ENCODE measurements around the gene CDIPT.
A peak's percentile ranks its signal among the peaks of the same experiment; 100 is the strongest.
"Not testable (repeated sequence)": the region's sequence is repeated elsewhere in the genome, so short reads cannot be mapped to it uniquely, and the experiment has no call there.

The CDIPT gene

DNA sequence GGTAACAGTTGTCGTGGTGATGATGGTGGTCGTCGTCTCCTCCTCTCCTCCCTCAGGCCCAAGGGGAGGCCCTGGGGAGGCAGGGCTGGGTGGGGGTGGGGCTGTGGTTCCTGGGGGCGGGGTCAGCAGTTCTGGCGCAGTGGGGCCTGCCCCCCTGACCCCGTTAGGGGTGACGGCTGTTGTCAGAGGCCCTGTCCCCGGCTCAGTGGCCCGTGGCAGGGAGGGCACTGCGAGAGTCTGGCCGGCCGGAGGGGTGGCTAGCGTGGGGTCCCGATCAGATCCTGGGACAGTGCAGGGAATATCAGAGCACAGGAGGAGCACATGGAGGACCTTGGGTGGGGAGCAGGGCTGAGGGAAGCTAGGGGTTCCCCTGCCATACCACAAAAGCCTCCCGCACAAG is 33.8 kb upstream of the CDIPT start:
- no peak for DNase-seq (ENCODE audit: low spot score)

GRCh38 chr16:29894352-29894751 is 31.3 kb upstream of the CDIPT start:
- DNase-seq (ENCODE audit: low spot score), result no peak

DNA sequence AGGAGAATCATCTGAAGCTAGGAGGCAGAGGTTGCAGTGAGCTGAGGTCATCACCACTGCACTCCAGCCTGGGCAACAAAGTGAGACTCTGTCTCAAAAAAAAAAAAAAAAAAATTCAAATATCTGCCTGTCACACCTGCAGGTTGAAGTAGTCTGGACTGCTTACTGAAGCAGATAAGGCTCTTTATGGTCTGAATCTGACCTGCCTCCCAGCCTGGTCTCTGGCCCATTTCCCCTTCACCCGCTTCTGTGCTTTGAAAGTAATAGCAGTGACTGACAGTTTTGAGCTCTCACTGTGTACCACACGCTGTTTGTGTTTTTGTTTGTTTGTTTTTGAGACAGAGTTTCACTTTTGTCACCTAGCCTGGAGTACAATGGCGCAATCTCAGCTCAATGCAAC is 30.5 kb upstream of the CDIPT start:
- DNase-seq (ENCODE audit: low spot score), result no peak

- DNase-seq (ENCODE audit: low spot score), result no peak
These were observed 29.4 kb upstream of the CDIPT start for GRCh38 chr16:29892458-29892813.

- no peak for DNase-seq (ENCODE audit: low spot score)
These were observed 28.8 kb upstream of the CDIPT start for GRCh38 chr16:29891525-29892457.

GRCh38 chr16:29889372-29889771 is 26.3 kb upstream of the CDIPT start:
- DNase-seq (ENCODE audit: low spot score), result not testable (repeated sequence)

DNA sequence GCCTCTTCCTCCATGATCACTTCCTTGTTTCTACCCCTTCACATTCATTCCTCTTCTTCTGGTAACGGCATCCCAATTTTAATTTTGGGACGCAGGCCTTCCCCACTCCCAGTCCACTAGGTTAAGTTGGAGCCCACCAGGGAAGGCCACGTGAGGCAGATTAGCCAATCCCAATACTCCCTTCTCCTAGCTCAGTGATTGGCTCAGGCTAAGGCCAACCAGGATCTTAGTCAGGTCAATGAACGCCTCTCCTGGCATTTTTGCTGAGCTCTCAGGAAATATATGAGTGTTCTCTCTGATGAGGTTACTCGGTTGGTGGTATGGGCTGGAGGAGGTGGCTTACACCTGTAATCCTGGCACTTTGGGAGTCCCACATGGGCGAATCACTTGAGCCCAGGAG is 21.0 kb upstream of the CDIPT start:
- DNase-seq (ENCODE audit: low spot score), result no peak

DNA sequence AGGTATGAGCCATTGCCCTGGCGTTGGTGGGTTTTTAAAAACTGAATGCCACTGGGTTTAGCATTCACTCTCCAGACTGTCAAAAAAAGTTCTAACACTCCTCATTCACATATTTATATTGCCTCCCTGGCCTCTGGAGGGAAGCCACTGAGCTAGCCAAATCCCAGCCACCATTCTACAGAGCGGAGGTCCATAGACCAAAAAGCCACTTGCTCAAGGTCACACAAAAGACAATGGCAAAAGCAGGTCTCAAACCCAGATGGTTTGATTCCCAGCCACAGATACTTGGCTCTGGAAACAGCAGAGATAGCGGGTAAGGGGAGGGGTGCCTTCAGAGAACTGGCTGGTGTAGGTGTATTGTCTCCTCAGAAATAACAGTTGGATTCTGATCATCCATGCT is 18.0 kb upstream of the CDIPT start:
- no peak for DNase-seq (ENCODE audit: low spot score)

GRCh38 chr16:29878172-29878571 is 15.1 kb upstream of the CDIPT start:
- no peak for DNase-seq (ENCODE audit: low spot score)

DNA sequence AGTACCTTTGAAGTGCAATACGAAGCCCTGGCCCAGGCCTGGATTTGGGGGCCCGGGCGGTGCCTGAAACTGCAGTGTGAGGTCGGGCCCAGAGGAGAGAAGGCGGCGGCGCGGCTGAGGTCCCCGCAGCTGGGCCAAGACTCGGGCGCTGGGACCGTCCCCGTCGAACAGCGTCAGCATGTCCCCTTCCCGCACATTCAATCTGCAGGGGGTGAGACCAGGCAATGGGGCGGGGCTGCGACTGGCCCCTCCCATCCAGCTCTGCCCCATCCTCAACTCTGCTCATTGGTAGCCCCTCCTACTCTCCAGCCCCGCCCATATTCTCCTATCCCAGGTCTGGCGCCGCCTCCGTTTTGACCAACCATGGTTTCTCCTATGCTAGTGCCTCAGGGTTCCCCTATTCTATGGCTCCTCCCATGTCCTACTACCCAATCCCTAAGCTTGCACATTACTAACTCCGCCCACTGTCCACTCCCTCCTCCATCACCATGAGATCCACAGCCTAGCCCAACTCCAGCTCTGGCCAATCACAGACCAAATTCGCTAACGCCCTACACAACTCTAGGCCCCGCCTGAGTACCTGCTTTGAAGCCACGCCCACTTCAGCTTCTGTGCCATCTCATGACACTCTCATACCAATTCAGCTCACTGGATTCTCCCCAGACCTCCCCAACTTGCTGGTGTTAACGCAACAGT is 14.4 kb upstream of the CDIPT start:
- peak; percentile 93 for DNase-seq (ENCODE audit: low spot score)

- peak; percentile 64 for DNase-seq (ENCODE audit: low spot score)
These were observed 13.7 kb upstream of the CDIPT start for GRCh38 chr16:29876594-29877249.

GRCh38 chr16:29876217-29876593 is 13.2 kb upstream of the CDIPT start:
- DNase-seq (ENCODE audit: low spot score), result no peak

DNA sequence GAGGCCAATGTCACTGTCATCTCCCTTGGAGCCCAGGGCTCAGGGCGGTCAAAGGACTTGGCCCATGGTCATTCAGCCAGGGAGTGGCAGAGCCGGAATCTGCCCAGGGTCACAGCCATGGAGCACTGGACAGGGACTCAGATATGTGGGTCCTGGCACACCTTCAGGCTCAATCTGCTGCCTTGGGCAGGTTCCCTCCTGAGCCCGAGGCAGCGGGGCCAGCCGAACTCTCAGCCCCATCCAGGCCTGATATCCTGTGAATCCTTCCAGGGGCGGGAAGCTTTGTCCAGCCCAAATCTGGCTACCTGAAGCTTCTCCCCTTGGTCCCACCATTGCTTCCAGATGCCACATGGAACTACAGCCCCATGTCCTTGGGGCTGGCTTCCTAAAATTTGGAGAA is 12.2 kb upstream of the CDIPT start:
- no peak for DNase-seq (ENCODE audit: low spot score)

DNA sequence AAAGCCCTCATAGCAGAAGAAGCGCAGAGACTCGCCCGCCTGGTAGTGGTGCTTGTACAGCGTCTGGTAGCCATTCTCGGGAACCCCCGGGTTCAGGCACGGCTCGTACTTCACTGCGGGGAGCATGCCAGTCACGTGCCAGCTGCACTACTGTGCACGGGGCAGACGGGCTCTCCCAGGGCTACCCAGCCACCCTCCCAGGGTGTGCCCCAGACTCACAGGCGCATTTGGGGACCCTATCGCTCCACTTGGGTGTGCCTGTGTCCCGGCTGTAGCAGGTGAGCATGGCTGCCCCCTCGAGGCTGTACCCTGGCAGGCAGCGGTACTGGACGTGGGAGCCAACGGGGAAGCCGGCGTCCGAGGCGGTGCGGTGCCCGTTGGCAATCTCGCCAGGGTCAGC is 10.3 kb upstream of the CDIPT start:
- DNase-seq (ENCODE audit: low spot score), result no peak

- DNase-seq (ENCODE audit: low spot score), result no peak
These were observed 9.0 kb upstream of the CDIPT start for GRCh38 chr16:29871822-29872546.

DNA sequence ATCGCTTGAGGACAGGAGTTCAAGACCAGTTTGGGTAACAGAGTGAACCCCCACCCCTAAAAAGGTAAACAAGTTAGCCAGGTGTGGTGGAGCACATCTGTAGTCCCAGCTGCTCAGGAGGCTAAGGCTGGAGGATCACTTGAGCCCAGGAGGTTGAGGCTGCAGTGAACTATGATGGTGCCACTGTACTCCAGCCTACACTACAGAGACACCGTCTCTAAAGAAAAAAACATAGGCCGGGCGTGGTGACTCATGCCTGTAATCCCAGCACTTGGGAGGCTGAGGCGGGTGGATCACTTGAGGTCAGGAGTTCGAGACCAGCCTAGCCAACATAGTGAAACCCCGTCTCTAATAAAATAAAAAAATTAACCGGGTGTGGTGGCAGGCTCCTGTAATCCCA is 6.0 kb upstream of the CDIPT start:
- DNase-seq (ENCODE audit: low spot score), result not testable (repeated sequence)

- DNase-seq (ENCODE audit: low spot score), result no peak
These were observed 5.5 kb upstream of the CDIPT start for GRCh38 chr16:29868396-29869009.

- no peak for DNase-seq (ENCODE audit: low spot score)
These were observed 1.2 kb upstream of the CDIPT start for GRCh38 chr16:29864205-29864604.

- no peak for DNase-seq (ENCODE audit: low spot score)
These were observed 601 bp upstream of the CDIPT start for GRCh38 chr16:29863669-29863984.

DNA sequence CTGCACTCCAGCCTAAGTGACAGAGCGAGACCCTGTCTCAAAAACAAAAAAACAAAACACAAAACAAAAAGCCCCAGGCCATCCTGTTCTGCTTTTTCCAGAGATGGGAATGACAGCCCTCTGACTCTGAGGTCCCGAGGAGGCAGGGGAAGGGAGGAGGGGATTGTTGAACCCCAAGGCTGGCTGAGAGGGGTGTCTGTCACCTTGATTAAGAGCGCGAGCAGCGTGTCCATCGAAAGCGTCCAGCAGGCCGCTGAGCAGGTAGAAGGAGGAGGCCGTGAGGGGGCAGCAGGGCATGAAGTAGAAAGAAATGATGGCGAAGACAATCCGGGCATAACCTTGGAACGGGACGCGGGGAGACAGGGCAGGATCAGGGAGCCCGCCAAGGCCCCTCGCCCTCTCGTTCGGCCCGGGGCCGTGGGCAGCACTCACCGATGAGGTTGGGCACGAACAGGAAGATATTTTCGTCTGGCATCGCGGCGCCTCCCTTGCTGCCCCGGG is 593 bp downstream of the CDIPT start:
- DNase-seq (ENCODE audit: low spot score), result no peak

DNA sequence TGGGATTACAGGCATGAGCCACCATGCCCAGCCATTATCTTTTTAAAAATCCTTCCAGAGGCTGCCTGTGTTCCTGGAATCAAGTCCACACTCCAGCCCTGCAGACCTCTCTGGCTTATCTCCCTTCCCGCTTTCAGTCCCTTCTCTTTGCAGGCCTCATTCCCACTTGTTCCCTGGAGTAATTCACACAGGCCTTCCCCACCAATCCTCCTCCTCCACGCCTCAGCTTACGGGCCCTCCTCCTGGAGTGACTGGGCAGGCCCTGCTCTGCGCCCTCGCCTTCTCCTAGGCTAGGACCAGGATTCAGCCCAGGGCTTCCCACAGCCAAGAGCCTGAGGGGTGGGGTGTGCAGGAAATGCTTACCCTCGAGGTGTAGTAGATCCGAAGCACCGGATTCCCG is 2.8 kb downstream of the CDIPT start:
- DNase-seq (ENCODE audit: low spot score), result no peak

DNA sequence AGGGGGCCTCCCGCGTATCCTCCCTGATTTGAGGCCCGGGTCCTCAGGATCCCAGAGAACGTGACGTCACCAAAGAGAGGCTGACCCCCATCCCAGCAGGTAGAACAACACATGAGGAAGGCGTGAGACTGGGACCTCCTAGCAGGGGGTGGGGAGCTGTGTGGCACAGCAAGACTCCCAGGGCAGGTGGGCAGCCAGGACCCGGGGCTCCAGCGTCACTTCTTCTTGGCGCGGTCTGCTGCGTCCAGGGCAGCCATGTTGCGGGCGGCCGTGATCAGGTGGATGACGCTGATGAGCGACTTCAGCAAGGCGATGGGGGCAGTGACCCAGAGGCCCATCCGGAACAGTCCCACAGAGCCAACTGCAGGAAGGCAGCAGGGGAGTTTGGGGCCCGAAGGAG is 4.1 kb downstream of the CDIPT start:
- no peak for DNase-seq (ENCODE audit: low spot score)
